HCT116 (cell line): ENCODE measurements around the gene SMAD7. TPM values are rescaled to one million over a fixed set of nuclear protein-coding genes. Genes with fewer than 3 reads are reported as not detected.

Experiments
- ATAC-seq: fragments of 200-7000 bp; cut with Tn5 transposase; 2 replicates; pipeline ENCODE4 v1.9.1; 2020; ENCODE audit warnings: mild to moderate bottlenecking, moderate library complexity
- BruUV-seq: library from RNA; stranded (reverse); fragments of 400-500 nt; replicated peaks from 2 replicates; lab custom pipeline; 2021; lab: Mats Ljungman, UMichigan
- CTCF ChIA-PET: fragments of 300-600 bp; sonication (Branson Sonifier 250); formaldehyde crosslinking; loops from one replicate; lab custom pipeline; 2021; ENCODE audit warnings: antibody characterized with exemption; lab: Charles Lee
- POLR2A ChIA-PET: fragments of 300-600, 350-600 bp; sonication (Branson Sonifier 250); formaldehyde crosslinking; loops from one replicate; lab custom pipeline; 2021; ENCODE audit warnings: antibody characterized with exemption; lab: Charles Lee
- RAD21 ChIA-PET, 2 experiments: fragments of 300-600 bp; sonication (Branson Sonifier 250); formaldehyde crosslinking; loops; one replicate each; lab custom pipeline; 2023; ENCODE audit warnings: low total read pairs in 2 of 2; ENCODE audit not compliant: uncharacterized antibody in 2 of 2, unreplicated experiment in 2 of 2, low non-redundant PET in 1 of 2; lab: Charles Lee
- DNase-seq: peaks from one replicate; pipeline ENCODE4 v3.0.0-alpha.2; 2010; ENCODE audit warnings: low read depth, low spot score
- H2AFZ ChIP-seq: fragments of 200-600 bp; shearing (Covaris generic), sonication (generic); 2 replicates; pipeline ENCODE4 v1.6.1; 2017; ENCODE audit warnings: low read depth, mixed run types, mixed read lengths, antibody characterized with exemption, low read length; ENCODE audit not compliant: poor library complexity, severe bottlenecking
- H3K27ac ChIP-seq: 2 replicates; pipeline ENCODE4 v1.5.1; 2012; ENCODE audit warnings: low read depth, low read length
- H3K27me3 ChIP-seq: fragments of 200-600 bp; sonication (generic); 2 replicates; pipeline ENCODE4 v1.6.1; 2016; ENCODE audit warnings: mixed run types, low read length, mixed read lengths; ENCODE audit not compliant: insufficient read depth
- H3K36me3 ChIP-seq, 2 experiments: fragments of 200-500 bp in 1 of 2; fragments of 200-600 bp in 1 of 2; sonication (Bioruptor generic) in 1 of 2; sonication (generic) in 1 of 2; 2 replicates each; pipeline versions ENCODE4 v1.5.1 to v1.6.1; 2014 to 2016; ENCODE audit warnings: low read length in 2 of 2, inconsistent platforms in 1 of 2, mixed read lengths in 1 of 2, mixed run types in 1 of 2; ENCODE audit not compliant: insufficient read depth in 2 of 2, control insufficient read depth in 1 of 2
- H3K4me1 ChIP-seq, 2 experiments: fragments of 200-600 bp in 1 of 2; sonication (generic) in 1 of 2; 2 replicates each; pipeline versions ENCODE4 v1.5.1 to v1.6.1; 2012 to 2017; ENCODE audit warnings: low read length in 2 of 2, inconsistent platforms in 1 of 2, mild to moderate bottlenecking in 1 of 2, mixed read lengths in 1 of 2, mixed run types in 1 of 2, moderate library complexity in 1 of 2; ENCODE audit not compliant: insufficient read depth in 2 of 2, control insufficient read depth in 1 of 2
- H3K4me2 ChIP-seq: fragments of 200-600 bp; sonication (generic); 2 replicates; pipeline ENCODE4 v1.6.1; 2017; ENCODE audit warnings: mixed run types, low read length, mixed read lengths
- H3K4me3 ChIP-seq, 2 experiments: fragments of 200-600 bp in 1 of 2; sonication (generic) in 1 of 2; replicated peaks in 1 of 2; 2 replicates each; pipeline ENCODE4 v1.5.1; 2011 to 2016; ENCODE audit warnings: low read length in 2 of 2, control low read depth in 1 of 2, low read depth in 1 of 2, mild to moderate bottlenecking in 1 of 2, mixed read lengths in 1 of 2, mixed run types in 1 of 2
- H3K79me2 ChIP-seq: fragments of 200-600 bp; sonication (generic); 2 replicates; pipeline ENCODE4 v1.6.1; 2017; ENCODE audit warnings: mild to moderate bottlenecking, mixed run types, low read length, moderate library complexity, mixed read lengths; ENCODE audit not compliant: insufficient read depth
- H3K9ac ChIP-seq: fragments of 200-600 bp; sonication (generic); 2 replicates; pipeline ENCODE4 v1.6.1; 2016; ENCODE audit warnings: low read length, mixed read lengths
- H3K9me2 ChIP-seq: fragments of 200-600 bp; sonication (generic), shearing (Covaris generic); 2 replicates; pipeline ENCODE4 v1.6.1; 2017; ENCODE audit warnings: mixed run types, mild to moderate bottlenecking, moderate library complexity; ENCODE audit not compliant: insufficient read depth
- H3K9me3 ChIP-seq, 2 experiments: fragments of 200-500 bp in 1 of 2; fragments of 200-600 bp in 1 of 2; sonication (Bioruptor generic) in 1 of 2; sonication (generic) in 1 of 2; 2 replicates each; pipeline ENCODE4 v1.6.1; 2014 to 2017; ENCODE audit warnings: low read length in 2 of 2, mixed read lengths in 2 of 2, inconsistent platforms in 1 of 2, low read depth in 1 of 2, mild to moderate bottlenecking in 1 of 2, mixed run types in 1 of 2, moderate library complexity in 1 of 2; ENCODE audit not compliant: control insufficient read depth in 1 of 2, insufficient read depth in 1 of 2
- H4K20me1 ChIP-seq: fragments of 200-600 bp; sonication (generic), shearing (Covaris generic); 2 replicates; pipeline ENCODE4 v1.6.1; 2017; ENCODE audit warnings: mixed run types, mild to moderate bottlenecking, moderate library complexity; ENCODE audit not compliant: insufficient read depth
- CEBPB ChIP-seq: IDR thresholded peaks from 2 replicates; pipeline ENCODE4 v1.6.1; 2012; ENCODE audit warnings: low read depth
- EZH2phosphoT487 ChIP-seq: fragments of 200-600 bp; IDR thresholded peaks from 2 replicates; pipeline ENCODE4 v1.6.1; 2018; ENCODE audit warnings: antibody characterized with exemption, borderline replicate concordance
- JUND ChIP-seq: IDR thresholded peaks from 2 replicates; pipeline ENCODE4 v1.6.1; 2012
- POLR2A ChIP-seq: IDR thresholded peaks from 2 replicates; pipeline ENCODE4 v1.7.0; 2011; ENCODE audit warnings: borderline replicate concordance; ENCODE audit not compliant: insufficient read depth, insufficient read length; ENCODE audit errors: extremely low read depth
- RAD21 ChIP-seq: IDR thresholded peaks from 2 replicates; pipeline ENCODE4 v1.6.1; 2012; ENCODE audit warnings: low read depth, mild to moderate bottlenecking
- SP1 ChIP-seq: IDR thresholded peaks from 2 replicates; pipeline ENCODE4 v1.6.1; 2012; ENCODE audit warnings: low read depth
- intact Hi-C: fragments of 100-400 bp; cut with micrococcal nuclease; formaldehyde crosslinking; loops from 2 replicates; pipeline ENCODE4 v1.10.0; 2022
- total RNA-seq: library from RNA; stranded (reverse); gene quantifications from one replicate; pipeline ENCODE4 v1.2.1, GENCODE V29; 2021; ENCODE audit not compliant: unreplicated experiment
- TF ChIP-seq, protein P1 (sequence below): IDR thresholded peaks from 2 replicates; pipeline ENCODE4 v1.6.1; 2011; ENCODE audit warnings: mild to moderate bottlenecking, low read length, moderate library complexity; ENCODE audit not compliant: insufficient replicate concordance; ENCODE audit errors: extremely low read depth

SMAD7 gene
- total RNA-seq, 1 experiment from 2014 or later = 7.2 TPM

DNA sequence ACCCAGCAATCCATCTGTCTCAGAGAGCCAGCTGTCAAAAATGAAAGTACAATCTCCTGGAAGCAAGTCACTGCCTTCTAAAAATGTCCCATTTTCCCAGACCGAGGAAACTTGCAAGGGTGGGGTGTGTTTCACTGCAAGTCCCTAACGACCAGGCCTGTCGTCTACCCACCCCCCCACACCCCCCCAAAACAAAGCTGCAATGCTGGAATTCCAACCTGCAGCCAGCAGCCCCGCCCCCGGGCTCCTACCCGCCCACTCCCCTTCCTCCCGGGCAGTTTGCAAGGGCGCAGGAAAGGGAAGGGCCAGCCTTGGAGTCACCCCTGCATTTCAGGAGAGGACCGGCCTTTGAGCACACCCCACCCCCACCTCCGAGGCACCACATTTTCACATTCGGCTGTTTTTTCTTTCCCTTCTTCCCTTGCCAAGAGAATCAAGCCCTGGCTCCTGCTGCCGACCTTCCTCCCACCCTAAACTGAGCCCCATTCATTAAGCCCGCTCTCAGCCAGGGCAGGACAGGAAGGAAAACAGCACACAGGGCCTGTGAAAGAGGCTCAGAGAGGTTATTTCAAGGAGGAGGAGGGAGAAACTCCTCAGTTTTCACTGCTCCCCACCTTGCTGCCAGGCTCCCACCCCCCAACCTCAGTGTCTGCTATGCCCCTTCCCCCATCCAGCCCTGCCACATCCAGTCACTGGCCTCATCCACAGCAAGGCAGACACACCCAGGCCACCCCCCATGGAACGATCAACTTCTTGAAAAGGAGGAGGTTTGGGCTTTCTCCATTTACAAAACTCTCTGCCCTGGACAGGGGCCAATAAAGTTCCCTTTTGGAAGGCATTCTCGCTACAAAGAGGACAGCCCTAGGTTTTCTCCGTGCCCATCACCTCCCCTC is 11.3 kb downstream of the SMAD7 start:
- BruUV-seq = no TSS peak
- no peaks in the 10 kb centered on the region for H3K9me3 ChIP-seq
- peaks cover 7% of the 10 kb centered on the region; the same call in 1 of the 2 replicates for H4K20me1 ChIP-seq
- no peaks in the 10 kb centered on the region for H3K9me2 ChIP-seq
- no peak overlapping the region for H3K4me3 ChIP-seq
- TF ChIP-seq CEBPB (no peak), EZH2phosphoT487 (no peak), JUND (no peak), POLR2A (no peak), RAD21 (no peak), SP1 (no peak)
- TF ChIP-seq, protein P1, sequence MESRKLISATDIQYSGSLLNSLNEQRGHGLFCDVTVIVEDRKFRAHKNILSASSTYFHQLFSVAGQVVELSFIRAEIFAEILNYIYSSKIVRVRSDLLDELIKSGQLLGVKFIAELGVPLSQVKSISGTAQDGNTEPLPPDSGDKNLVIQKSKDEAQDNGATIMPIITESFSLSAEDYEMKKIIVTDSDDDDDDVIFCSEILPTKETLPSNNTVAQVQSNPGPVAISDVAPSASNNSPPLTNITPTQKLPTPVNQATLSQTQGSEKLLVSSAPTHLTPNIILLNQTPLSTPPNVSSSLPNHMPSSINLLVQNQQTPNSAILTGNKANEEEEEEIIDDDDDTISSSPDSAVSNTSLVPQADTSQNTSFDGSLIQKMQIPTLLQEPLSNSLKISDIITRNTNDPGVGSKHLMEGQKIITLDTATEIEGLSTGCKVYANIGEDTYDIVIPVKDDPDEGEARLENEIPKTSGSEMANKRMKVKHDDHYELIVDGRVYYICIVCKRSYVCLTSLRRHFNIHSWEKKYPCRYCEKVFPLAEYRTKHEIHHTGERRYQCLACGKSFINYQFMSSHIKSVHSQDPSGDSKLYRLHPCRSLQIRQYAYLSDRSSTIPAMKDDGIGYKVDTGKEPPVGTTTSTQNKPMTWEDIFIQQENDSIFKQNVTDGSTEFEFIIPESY = no peak
- peaks cover 19% of the 10 kb centered on the region; the same call in 1 of the 2 replicates for H3K27me3 ChIP-seq
- no peak overlapping the region for H2AFZ ChIP-seq
- ATAC-seq (no peak), DNase-seq (no peak)
- ChIA-PET CTCF (interaction anchor here (1.3 kb wide), 1 partner anchor 59 kb away, joined by 3 read pairs; no protein-coding TSS in a partner anchor), RAD21 (no interaction called here), POLR2A (no interaction called here)
- H3K79me2 ChIP-seq = peaks cover 6% of the 10 kb centered on the region; the same call in 1 of the 2 replicates
- H3K27ac ChIP-seq = no peak overlapping the region
- no peaks in the 10 kb centered on the region for H3K36me3 ChIP-seq
- H3K9ac ChIP-seq = no peak overlapping the region; the same call in 1 of the 2 replicates
- intact Hi-C loops = loop anchor here (5.0 to 10.0 kb wide), 4 partner anchors 58 to 265 kb away; no protein-coding TSS in a partner anchor
- H3K4me2 ChIP-seq = peak overlapping the region; percentile 28; the same call in 1 of the 2 replicates
- H3K4me1 ChIP-seq = peaks cover 77 to 89% of the 10 kb centered on the region in 2 experiments
